ENCODE measurements around the gene SMARCAD1.
A peak's percentile ranks its signal among the peaks of the same experiment; 100 is the strongest.
"Not testable (repeated sequence)": the region's sequence is repeated elsewhere in the genome, so short reads cannot be mapped to it uniquely, and the experiment has no call there.

The SMARCAD1 gene

GRCh38 chr4:94295473-94295872 is 87.8 kb downstream of the SMARCAD1 start:
- not testable (repeated sequence) for DNase-seq

- no peak for DNase-seq
Observed at GRCh38 chr4:94298725-94299252, 91.1 kb downstream of the SMARCAD1 start.

DNA sequence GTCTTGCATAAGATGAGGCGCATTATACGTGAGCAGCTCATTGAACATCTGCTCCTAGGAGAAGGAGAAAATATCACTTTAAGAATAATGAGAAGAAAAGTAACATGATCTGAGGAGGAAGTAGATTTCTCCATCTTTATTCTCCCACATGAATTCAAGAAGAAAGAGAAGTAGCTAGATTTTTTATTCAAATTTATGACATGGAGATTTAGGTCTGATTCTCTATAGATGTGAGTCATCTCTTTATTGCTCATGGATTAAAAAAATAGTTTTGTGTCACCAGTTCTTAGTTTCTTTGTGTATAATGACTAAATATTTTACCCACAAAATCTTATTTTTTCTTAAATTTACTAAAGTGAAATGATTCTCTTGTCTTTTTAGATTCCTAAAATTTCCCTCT is 94.5 kb downstream of the SMARCAD1 start:
- no peak for DNase-seq

GRCh38 chr4:94304365-94304971 is 96.8 kb downstream of the SMARCAD1 start:
- DNase-seq, result no peak

GRCh38 chr4:94305466-94306225 is 98.0 kb downstream of the SMARCAD1 start:
- no peak for DNase-seq

DNA sequence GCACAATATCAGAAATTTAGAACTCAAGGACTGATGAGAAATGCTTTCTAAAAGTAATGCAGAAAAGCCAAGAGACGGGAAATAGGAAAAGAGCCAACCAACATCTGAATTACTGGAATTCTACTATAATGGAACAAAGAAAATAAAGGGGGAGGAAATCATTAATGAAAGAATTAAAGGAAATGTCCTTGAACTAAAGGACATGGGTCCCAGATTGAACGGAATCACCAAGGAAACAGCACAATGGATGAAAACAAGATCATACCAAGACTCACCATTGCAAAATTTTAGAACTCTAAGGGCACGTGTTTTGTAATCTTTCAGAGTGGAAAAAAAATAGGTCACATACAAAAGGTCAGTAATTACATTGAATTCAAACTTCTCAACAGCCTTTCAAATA is 99.0 kb downstream of the SMARCAD1 start:
- DNase-seq, result no peak

GRCh38 chr4:94307231-94307871 is 99.7 kb downstream of the SMARCAD1 start:
- DNase-seq, result no peak

DNA sequence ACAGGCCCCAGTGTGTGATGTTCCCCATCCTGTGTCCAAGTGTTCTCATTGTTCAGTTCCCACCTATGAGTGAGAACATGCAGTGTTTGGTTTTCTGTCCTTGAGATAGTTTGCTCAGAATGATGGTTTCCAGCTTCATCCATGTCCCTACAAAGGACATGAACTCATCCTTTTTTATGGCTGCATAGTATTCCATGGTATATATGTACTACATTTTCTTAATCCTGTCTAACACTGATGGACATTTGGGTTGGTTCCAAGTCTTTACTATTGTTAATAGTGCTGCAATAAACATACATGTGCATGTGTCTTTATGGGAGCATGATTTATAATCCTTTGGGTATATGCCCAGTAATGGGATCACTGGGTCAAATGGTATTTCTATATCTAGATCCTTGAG is 112.3 kb downstream of the SMARCAD1 start:
- DNase-seq, result not testable (repeated sequence)

GRCh38 chr4:94325835-94326234 is 118.2 kb downstream of the SMARCAD1 start:
- DNase-seq, result no peak

DNA sequence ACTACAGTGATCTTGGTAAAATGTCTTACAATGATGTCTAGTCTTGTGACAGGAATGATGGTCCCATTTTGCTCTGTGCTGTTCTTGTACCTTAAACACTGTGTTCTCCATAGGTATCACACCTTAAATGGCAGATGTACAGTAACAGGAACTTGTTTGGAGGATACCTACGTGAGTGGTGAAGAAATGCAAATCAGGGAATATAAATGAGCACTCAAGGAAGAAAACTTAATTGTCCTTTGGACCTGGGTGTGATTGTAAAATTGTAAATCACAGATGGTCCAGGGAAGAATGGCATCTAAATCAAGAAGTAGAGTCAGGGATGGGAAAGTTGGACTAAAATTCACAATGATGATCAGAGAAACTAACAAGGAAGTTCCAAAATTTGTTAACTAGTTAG is 122.3 kb downstream of the SMARCAD1 start:
- no peak for DNase-seq

DNA sequence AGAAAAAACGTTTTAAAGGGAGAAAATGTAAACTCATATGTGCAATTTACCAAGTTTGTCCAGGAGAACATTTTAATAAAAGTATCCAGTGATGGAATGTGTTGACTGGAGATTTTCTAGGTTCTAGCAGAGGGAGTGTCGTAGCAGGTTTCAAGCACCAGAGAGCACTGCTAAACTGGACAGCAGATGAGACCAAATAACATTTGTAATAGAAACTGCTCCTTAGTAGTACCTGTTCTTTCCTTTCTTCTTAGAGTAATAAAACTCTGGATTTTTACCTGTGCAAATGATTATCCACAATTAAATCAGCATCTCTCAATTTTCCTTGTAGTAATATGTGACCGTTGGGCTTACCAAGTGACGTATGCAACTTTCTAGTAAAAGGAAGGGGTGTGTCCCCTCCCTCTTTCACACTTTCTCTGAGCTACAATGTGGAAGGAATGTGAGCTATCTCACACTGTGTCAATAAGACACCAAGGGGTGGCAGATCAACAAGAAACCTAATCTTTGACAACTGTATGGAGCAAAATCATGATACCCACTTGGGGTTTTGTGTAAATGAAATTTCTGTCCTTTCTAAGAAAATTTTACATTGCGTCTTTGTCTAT is 125.4 kb downstream of the SMARCAD1 start:
- no peak for DNase-seq

DNA sequence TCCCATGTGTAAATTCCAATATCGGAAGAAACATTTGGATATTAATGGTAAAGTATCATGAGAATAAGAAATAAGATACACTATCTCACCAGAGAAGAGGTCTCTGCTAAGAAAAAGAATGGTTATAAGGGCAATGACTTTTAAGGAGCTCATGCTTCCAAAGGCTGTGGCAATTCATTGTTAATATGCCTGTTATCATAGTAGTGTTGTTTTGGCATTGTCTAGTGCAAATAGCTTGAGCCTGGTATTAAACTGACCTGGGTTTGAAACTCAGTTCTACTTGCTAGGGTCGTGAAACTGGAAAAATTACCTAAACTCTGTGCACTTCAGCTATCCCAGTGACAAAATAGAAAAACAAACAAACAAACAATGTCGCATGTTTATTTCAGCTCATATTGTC is 126.2 kb downstream of the SMARCAD1 start:
- DNase-seq, result no peak

DNA sequence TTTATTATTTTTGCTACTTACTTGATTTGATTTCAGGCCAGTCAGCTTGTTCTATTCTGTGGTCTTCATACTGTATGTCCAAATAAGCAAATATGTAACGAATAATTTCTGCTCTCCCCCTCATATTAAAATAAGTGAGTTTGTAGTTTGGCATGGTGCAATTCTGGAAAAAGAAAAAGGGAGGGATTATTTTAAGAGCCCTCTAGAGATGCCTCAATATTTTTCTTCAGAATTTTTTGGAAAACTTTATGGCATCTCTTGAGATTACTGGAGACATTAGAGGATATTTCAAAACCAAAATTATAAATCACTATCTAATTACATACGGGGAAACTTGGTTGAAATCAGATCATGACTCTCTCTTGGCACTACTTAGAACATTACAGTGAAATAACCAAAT is 126.8 kb downstream of the SMARCAD1 start:
- no peak for DNase-seq

- DNase-seq, result no peak
Observed at GRCh38 chr4:94334962-94335361, 127.3 kb downstream of the SMARCAD1 start.

GRCh38 chr4:94336303-94336702 is 128.6 kb downstream of the SMARCAD1 start:
- no peak for DNase-seq

DNA sequence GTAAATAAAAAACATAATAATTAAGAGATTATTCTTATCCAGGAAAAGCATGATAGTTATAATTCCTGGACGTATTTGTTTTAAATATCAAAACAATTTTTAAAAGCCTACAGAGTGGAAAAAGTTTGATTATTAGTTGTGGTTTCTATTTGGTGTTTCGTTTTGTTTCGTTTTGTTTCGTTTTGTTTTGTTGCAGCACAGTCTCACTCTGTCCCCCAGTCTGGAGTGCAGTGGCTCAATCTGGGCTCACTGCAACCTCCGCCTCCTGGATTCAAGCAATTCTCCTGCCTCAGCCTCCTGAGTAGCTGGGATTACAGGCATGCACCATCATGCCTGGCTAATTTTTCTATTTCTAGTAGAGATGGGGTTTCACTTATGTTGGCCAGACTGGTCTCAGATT is 129.1 kb downstream of the SMARCAD1 start:
- not testable (repeated sequence) for DNase-seq

GRCh38 chr4:94338681-94339351 is 131.2 kb downstream of the SMARCAD1 start:
- no peak for DNase-seq

- peak; percentile 29 to 33 for DNase-seq
Observed at GRCh38 chr4:94339779-94340178, 132.1 kb downstream of the SMARCAD1 start.

Measured in activated T-cell treated with anti-CD3 and anti-CD28 coated beads, Interleukin-2, amount 50 U/mL, for 48 hours (primary cell).